Measurements from ENCODE around the gene MAD1L1.

DNA sequence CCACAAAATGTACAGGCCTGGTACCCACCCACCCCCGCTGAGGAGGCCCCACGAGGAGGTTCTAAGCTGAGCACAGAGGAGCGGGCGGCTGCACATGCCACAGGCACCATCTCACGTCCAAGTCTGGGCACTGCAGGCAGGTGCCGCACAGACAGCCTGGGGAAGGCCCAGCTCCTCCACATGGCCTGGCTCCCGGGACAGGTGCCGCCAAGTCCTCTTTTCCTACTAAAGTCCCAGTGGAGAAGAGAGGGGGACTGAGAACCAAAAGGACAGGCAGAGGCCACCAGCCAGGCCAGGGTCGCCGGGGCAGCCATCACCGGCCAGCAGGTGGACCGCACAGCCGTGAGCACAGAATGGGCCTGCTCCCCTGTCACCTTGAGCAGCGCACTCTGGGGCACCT lies 91.1 kb downstream of the MAD1L1 start:
- TF ChIP-seq, protein P1, sequence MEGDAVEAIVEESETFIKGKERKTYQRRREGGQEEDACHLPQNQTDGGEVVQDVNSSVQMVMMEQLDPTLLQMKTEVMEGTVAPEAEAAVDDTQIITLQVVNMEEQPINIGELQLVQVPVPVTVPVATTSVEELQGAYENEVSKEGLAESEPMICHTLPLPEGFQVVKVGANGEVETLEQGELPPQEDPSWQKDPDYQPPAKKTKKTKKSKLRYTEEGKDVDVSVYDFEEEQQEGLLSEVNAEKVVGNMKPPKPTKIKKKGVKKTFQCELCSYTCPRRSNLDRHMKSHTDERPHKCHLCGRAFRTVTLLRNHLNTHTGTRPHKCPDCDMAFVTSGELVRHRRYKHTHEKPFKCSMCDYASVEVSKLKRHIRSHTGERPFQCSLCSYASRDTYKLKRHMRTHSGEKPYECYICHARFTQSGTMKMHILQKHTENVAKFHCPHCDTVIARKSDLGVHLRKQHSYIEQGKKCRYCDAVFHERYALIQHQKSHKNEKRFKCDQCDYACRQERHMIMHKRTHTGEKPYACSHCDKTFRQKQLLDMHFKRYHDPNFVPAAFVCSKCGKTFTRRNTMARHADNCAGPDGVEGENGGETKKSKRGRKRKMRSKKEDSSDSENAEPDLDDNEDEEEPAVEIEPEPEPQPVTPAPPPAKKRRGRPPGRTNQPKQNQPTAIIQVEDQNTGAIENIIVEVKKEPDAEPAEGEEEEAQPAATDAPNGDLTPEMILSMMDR (conservative IDR thresholded peaks at IDR 0.05): no peak
- no peak for TF ChIP-seq EZH2 (IDR thresholded peaks at IDR 0.05; ENCODE audit: low read depth)

Measured in PC-9 (cell line).